Endothelial cell of umbilical vein (primary cell): ENCODE measurements around the gene ABCG2.
"Not testable (repeated sequence)": the region's sequence is repeated elsewhere in the genome, so short reads cannot be mapped to it uniquely, and the experiment has no call there.

Experiments
- EZH2 ChIP-seq: IDR thresholded peaks from 2 replicates; pipeline ENCODE4 v1.6.1; 2012; ENCODE audit warnings: borderline replicate concordance, low read depth, mild to moderate bottlenecking, moderate library complexity, low read length, inconsistent platforms; ENCODE audit not compliant: severe bottlenecking
- JUN ChIP-seq: IDR thresholded peaks from 2 replicates; pipeline ENCODE4 v1.6.1; 2011; ENCODE audit warnings: borderline replicate concordance, low read depth; ENCODE audit not compliant: insufficient read length, insufficient read depth
- POLR2A ChIP-seq: IDR thresholded peaks from 2 replicates; pipeline ENCODE4 v1.6.1; 2012; ENCODE audit warnings: low read depth, mild to moderate bottlenecking, control low read depth, low read length
- POLR2AphosphoS5 ChIP-seq: IDR thresholded peaks from 2 replicates; pipeline ENCODE4 v1.6.1; 2012; ENCODE audit warnings: low read depth, mild to moderate bottlenecking, control low read depth, low read length, moderate library complexity; ENCODE audit not compliant: insufficient read depth
- TF ChIP-seq, protein P1 (sequence below), 2 donors: IDR thresholded peaks; 1 replicate in 1 of 2; 2 replicates in 1 of 2; pipeline ENCODE4 v1.5.1; 2011; ENCODE audit warnings: low read length in 2 of 2, mild to moderate bottlenecking in 2 of 2, moderate library complexity in 2 of 2, control low read depth in 1 of 2, inconsistent platforms in 1 of 2, low read depth in 1 of 2; ENCODE audit not compliant: insufficient read depth in 1 of 2; ENCODE audit errors: extremely low read depth in 1 of 2
- TF ChIP-seq, protein P2 (sequence below): IDR thresholded peaks from 2 replicates; pipeline ENCODE4 v1.6.1; 2011; ENCODE audit not compliant: insufficient read depth, insufficient read length

DNA sequence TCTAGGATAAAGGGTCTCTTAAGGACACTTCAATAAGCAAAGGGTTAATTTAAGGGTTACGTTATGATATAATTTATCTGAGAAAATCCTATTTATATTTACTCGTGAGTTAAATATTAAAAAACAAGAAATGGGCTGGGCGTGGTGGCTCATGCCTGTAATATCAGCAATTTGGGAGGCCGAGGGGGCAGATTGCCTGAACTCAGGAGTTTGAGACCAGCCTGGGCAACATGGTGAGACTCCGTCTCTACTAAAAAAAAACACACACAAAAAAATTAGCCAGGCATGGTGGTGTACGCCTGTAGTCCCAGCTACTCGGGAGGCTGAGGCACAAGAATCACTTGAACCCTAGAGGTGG, 50.4 kb downstream of the ABCG2 start:
- TF ChIP-seq POLR2AphosphoS5, JUN, POLR2A, EZH2: not testable (repeated sequence)
- TF ChIP-seq, protein P1, sequence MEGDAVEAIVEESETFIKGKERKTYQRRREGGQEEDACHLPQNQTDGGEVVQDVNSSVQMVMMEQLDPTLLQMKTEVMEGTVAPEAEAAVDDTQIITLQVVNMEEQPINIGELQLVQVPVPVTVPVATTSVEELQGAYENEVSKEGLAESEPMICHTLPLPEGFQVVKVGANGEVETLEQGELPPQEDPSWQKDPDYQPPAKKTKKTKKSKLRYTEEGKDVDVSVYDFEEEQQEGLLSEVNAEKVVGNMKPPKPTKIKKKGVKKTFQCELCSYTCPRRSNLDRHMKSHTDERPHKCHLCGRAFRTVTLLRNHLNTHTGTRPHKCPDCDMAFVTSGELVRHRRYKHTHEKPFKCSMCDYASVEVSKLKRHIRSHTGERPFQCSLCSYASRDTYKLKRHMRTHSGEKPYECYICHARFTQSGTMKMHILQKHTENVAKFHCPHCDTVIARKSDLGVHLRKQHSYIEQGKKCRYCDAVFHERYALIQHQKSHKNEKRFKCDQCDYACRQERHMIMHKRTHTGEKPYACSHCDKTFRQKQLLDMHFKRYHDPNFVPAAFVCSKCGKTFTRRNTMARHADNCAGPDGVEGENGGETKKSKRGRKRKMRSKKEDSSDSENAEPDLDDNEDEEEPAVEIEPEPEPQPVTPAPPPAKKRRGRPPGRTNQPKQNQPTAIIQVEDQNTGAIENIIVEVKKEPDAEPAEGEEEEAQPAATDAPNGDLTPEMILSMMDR (IDR thresholded peaks at IDR 0.05; ENCODE audit: extremely low read depth in 1 of 2, insufficient read depth in 1 of 2, low read depth in 1 of 2, low read length in 2 of 2), result not testable (repeated sequence)
- TF ChIP-seq, protein P2, sequence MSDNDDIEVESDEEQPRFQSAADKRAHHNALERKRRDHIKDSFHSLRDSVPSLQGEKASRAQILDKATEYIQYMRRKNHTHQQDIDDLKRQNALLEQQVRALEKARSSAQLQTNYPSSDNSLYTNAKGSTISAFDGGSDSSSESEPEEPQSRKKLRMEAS, result not testable (repeated sequence)
